ENCODE data around the gene CRIM1. TPM values are rescaled to one million over a fixed set of nuclear protein-coding genes. Genes with fewer than 3 reads are reported as not detected.

CRIM1 gene
- total RNA-seq, 2 donors from 2014 or later = 217 to 465 TPM

DNA sequence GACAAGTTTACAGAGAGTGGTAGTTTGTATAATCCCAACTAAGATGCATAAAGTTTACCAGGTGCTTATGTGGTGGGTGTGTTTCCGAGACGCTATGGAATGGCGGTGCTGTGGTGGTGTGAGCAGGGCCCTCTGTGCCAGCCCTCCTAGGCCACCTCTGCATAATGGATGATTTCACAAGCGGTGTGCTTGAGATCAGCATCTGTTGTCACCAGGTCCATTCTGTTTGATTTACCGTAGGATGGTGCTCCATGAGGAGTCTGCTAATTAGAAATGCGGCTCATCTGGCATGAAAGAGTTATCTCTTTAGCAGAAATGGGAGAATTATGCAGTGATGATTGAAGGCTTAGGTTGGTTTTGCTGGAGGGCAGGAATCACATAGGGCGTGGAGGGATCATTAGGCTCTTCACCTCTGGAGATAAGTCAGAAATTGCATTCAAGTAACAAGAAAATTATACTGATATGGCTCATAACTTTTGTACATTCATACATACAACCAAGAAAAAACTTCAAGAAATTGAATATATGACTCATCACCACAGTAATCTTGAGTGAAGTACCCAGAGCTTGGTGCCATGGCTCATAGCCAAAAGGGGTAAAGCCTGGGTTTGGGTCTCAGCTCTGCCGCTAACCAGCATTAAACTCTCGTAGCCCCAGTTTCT lies 41.4 kb downstream of the CRIM1 start:
- ATAC-seq (ENCODE audit: insufficient number of reproducible peaks, low FRiP score, low read depth) (no peak), DNase-seq (ENCODE audit: low spot score) (no peak)
- Histone ChIP-seq H3K4me3 (no peak overlapping the region), H3K27ac (no peak overlapping the region), H3K9me3 (no peaks in the 10 kb centered on the region), H3K27me3 (replicated peaks; ENCODE audit: insufficient read depth) (no peaks in the 10 kb centered on the region), H3K4me1 (ENCODE audit: control insufficient read depth in 1 of 2, low read depth in 2 of 2) (peaks cover 16 to 64% of the 10 kb centered on the region in 2 donors), H3K36me3 (no peaks in the 10 kb centered on the region)
- TF ChIP-seq, protein P1, sequence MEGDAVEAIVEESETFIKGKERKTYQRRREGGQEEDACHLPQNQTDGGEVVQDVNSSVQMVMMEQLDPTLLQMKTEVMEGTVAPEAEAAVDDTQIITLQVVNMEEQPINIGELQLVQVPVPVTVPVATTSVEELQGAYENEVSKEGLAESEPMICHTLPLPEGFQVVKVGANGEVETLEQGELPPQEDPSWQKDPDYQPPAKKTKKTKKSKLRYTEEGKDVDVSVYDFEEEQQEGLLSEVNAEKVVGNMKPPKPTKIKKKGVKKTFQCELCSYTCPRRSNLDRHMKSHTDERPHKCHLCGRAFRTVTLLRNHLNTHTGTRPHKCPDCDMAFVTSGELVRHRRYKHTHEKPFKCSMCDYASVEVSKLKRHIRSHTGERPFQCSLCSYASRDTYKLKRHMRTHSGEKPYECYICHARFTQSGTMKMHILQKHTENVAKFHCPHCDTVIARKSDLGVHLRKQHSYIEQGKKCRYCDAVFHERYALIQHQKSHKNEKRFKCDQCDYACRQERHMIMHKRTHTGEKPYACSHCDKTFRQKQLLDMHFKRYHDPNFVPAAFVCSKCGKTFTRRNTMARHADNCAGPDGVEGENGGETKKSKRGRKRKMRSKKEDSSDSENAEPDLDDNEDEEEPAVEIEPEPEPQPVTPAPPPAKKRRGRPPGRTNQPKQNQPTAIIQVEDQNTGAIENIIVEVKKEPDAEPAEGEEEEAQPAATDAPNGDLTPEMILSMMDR (IDR thresholded peaks at IDR 0.05) = no peak

DNA sequence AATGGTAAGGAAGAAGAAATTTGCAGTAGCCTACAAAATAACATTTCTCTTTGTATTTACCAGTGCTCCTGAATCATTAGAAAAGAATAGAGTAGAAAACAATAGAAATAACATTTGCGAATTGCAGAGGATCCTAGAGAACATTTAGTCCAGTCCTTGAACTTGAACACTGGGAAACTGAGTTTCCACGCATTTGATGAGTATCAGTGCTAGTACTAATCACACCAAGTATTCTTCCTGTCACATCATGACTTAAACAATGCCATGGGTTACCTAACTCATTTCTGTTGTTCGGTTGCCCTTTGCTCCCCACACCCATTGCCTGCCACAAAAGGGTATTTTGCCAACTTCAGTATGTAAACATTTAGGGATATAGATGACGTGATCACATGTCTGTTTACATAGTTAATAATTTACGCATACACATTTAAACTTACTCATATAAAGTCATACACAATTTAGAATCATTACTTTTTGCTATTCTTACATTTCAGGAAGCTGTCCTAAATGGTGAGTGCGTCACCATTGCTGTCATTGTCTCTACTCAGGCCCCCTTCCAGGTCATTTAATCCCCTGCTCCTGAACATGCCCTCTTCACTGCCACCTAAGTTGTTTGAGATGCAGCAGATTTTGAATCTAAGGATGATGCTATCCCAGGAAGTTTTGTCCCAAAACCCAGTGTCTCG lies 42.3 kb downstream of the CRIM1 start:
- Histone ChIP-seq H3K27ac (no peak overlapping the region), H3K4me1 (ENCODE audit: control insufficient read depth in 1 of 2, low read depth in 2 of 2) (peaks cover 10 to 65% of the 10 kb centered on the region in 2 donors), H3K4me3 (no peak overlapping the region), H3K36me3 (no peaks in the 10 kb centered on the region), H3K9me3 (no peaks in the 10 kb centered on the region), H3K27me3 (replicated peaks; ENCODE audit: insufficient read depth) (no peaks in the 10 kb centered on the region)
- TF ChIP-seq, protein P1 (IDR thresholded peaks at IDR 0.05) = no peak
- ATAC-seq (ENCODE audit: insufficient number of reproducible peaks, low FRiP score, low read depth) (no peak), DNase-seq (ENCODE audit: low spot score) (no peak)

DNA sequence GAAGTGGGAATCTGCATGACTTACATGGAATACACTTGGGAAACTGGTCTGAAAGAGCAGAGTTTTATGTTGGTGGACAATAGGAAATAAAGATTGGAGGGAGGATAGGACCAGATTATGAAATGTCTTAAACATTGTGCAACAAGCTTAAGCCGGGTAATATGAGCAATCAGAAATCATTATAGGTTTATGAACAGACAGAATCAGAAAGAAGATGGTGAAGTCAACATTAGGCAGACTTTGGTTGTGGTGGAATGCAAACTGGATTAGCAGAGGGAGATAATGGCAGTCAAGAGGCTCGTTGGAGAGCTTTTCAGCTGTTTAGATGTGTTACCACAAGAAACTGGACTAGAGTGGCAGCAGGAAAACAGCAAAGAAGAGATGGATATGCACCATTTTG lies 43.5 kb downstream of the CRIM1 start:
- no peak for ATAC-seq (ENCODE audit: insufficient number of reproducible peaks, low FRiP score, low read depth)
- Histone ChIP-seq H3K27me3 (replicated peaks; ENCODE audit: insufficient read depth) (no peaks in the 10 kb centered on the region), H3K4me3 (no peak overlapping the region), H3K36me3 (no peaks in the 10 kb centered on the region), H3K4me1 (ENCODE audit: control insufficient read depth in 1 of 2, low read depth in 2 of 2) (peaks cover 10 to 65% of the 10 kb centered on the region in 2 donors), H3K9me3 (no peaks in the 10 kb centered on the region), H3K27ac (no peak overlapping the region)
- no peak for DNase-seq (ENCODE audit: low spot score)
- TF ChIP-seq, protein P1 (IDR thresholded peaks at IDR 0.05) = no peak

DNA sequence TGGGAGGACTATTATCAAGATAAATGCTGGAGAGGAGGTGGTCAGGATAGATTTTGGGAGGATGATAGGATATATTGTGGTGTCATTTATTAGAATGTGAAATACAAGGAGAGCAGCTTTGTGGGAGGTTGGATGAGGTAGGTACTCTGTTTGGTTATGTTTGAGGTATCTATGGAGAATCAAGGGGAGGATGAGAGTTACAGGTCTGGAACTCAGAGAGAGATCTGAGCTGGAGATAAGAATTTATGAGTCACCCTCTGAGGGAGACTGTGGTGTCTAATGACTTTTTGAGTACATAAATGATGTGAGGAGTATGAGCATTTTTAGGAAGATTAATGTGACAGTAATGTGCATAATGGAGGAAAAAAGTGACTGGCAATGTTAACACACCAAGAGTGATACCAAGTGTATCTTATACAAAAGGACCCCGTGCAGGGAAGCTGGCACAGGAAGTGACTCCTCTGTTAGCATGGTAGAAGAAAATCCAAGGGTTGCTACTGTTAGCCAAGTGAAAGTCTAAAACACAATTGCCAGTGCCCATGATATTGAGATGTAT lies 48.2 kb downstream of the CRIM1 start:
- Histone ChIP-seq H3K9me3 (no peaks in the 10 kb centered on the region), H3K4me3 (no peak overlapping the region), H3K36me3 (no peaks in the 10 kb centered on the region), H3K4me1 (ENCODE audit: control insufficient read depth in 1 of 2, low read depth in 2 of 2) (peaks cover 50 to 76% of the 10 kb centered on the region in 2 donors), H3K27me3 (replicated peaks; ENCODE audit: insufficient read depth) (no peaks in the 10 kb centered on the region), H3K27ac (peak overlapping the region; percentile 28 to 42)
- TF ChIP-seq, protein P1 (IDR thresholded peaks at IDR 0.05) = no peak
- ATAC-seq (ENCODE audit: insufficient number of reproducible peaks, low FRiP score, low read depth) (peak; percentile 51), DNase-seq (ENCODE audit: low spot score) (no peak)

DNA sequence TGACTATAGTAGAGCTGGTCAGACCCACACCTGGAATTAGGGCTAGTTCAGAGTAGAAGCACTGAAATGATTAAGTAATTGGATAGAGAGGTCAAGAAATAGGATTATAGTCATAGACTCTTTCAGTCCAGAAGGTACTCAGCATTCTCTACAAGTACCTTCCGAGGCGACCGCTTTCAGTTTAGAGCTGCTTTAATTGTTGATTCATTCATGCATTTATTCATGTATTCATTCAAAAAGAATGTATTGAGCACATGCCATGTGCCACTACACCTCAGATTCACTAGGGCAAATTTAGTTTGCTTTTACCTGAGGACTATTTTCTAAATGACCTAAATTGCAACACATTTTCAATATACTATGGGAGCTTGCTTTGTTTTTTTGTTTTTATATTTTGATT lies 48.7 kb downstream of the CRIM1 start:
- TF ChIP-seq, protein P1 (IDR thresholded peaks at IDR 0.05) = no peak
- ATAC-seq (ENCODE audit: insufficient number of reproducible peaks, low FRiP score, low read depth) (no peak), DNase-seq (ENCODE audit: low spot score) (no peak)
- H3K4me1 ChIP-seq (ENCODE audit: control insufficient read depth in 1 of 2, low read depth in 2 of 2) = peaks cover 56 to 81% of the 10 kb centered on the region in 2 donors
- no peaks in the 10 kb centered on the region for H3K27me3 ChIP-seq (replicated peaks; ENCODE audit: insufficient read depth)
- no peaks in the 10 kb centered on the region for H3K9me3 ChIP-seq
- peak overlapping the region; percentile 18 for H3K4me3 ChIP-seq
- peak overlapping the region; percentile 28 to 42 for H3K27ac ChIP-seq
- no peaks in the 10 kb centered on the region for H3K36me3 ChIP-seq

Data from thoracic aorta (tissue), 2 donors.